ENCODE measurements around the gene DET1.
"Not testable (repeated sequence)": the region's sequence is repeated elsewhere in the genome, so short reads cannot be mapped to it uniquely, and the experiment has no call there.

Gene DET1

GRCh38 chr15:88497109-88497765 is 49.2 kb downstream of the DET1 start:
- no peak for DNase-seq (ENCODE audit: low read depth in 2 of 2)

DNA sequence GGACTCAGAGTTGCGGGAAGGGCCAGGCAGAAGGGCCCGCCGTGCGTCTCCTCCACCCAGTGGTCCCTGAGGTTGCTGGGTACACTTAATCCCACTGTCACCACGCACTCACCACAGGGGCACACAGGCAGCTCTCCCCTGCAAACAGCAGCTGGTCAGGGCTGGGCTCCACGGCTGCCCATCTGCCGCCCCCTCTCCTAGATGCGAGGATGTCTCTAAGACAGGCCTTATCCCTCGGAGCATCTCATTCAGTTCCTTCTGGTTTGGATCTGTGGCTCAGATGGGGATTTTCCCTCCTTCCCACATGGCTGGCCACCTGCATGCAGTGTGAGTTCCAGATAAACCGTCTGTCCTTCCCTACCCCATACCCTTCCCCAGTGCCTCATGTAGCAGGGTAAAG is 52.6 kb downstream of the DET1 start:
- DNase-seq (ENCODE audit: low read depth in 2 of 2) = no peak

DNA sequence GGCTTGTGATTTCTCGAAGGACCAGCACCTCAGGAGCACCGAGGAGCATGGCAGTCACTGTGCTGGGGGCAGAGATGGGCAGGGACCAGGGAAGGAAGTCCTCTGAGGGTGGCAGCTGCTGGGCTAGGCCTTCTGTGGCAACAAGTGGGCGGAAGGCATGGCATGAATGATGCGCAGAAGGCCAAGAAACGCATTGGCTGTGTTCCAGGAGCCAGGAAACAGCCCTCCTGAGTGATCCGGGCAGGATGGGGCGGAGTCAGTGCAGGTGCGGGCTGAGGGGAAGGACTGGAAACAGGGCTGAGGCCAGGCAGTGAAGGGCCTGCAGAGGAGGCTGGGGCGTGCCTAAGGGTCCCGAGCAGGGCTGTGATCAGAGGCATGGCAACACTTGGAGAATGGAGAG is 55.3 kb downstream of the DET1 start:
- DNase-seq (ENCODE audit: low read depth in 2 of 2) = no peak

DNA sequence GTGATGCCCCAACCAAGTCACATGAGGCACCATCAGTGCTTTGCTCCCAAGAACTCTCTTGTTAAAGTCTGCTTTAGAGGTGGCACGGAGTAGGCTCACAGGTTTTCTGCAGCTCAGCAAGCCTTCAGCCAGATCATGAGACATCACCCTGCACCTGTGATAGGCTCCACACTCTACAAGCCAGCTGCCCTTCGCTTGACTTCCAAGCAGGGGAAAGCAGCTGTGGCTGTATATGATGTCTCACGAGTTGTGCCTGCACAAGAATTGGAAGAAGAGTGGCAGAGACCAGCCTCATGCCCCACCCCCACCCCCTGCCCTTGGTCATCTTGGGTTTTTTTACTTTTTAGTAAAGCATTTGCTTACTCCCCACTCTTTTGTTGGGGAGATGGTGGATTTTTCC is 56.4 kb downstream of the DET1 start:
- no peak for DNase-seq (ENCODE audit: low read depth in 2 of 2)

DNA sequence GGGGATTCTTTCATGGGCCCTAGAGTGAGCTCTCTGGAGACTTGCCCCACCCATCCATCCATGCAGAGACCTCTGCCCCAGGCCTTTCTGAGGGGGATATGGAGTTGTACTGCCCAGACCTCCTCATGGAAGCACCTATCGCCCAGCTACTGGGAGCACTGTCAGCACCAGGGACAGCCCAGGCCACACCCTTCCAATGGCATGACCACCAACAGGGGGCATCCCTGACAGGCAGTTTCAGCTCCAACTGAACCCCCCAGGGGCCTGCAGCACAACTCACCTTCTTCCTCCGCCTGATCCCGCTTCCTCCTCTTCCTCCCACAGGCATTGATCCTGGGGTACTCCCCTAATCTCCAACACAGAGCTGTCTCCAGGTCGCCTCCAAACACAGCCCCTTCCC is 57.2 kb downstream of the DET1 start:
- no peak for DNase-seq (ENCODE audit: low read depth in 2 of 2)

GRCh38 chr15:88487796-88488523 is 58.5 kb downstream of the DET1 start:
- DNase-seq (ENCODE audit: low read depth in 2 of 2) = no peak

DNA sequence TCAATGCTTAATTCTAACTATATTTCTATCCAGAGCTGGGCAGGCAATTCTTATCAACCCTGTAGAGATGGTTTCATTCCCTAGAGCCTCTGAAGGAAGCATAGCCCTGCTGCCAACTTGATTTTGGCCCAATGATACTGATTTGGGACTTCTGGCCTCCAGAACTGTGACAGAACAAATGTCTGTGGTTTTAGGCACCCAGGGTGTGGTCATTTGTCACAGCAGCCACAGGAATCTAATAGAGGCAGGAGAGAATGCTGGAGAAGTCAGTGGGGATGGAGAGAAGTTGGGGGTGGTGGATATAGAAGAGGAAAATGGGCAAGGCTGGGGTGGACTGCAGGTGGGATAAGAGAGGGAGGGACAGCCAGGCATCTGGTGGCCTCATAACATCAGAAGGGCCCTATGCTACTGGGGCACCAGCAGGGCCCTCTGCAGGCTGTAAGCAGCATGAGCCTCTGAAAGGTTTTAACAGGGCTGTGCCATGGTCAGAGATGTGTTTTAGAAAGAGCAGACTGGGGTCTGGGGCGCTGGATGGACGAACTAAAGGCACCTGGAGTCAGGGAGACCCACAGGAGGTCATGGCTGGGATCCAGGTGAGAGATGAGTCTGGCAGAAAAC is 59.2 kb downstream of the DET1 start:
- DNase-seq (ENCODE audit: low read depth in 2 of 2) = no peak

GRCh38 chr15:88484682-88485331 is 61.7 kb downstream of the DET1 start:
- no peak for DNase-seq (ENCODE audit: low read depth in 2 of 2)

GRCh38 chr15:88482263-88482662 is 64.2 kb downstream of the DET1 start:
- DNase-seq (ENCODE audit: low read depth in 2 of 2) = no peak

DNA sequence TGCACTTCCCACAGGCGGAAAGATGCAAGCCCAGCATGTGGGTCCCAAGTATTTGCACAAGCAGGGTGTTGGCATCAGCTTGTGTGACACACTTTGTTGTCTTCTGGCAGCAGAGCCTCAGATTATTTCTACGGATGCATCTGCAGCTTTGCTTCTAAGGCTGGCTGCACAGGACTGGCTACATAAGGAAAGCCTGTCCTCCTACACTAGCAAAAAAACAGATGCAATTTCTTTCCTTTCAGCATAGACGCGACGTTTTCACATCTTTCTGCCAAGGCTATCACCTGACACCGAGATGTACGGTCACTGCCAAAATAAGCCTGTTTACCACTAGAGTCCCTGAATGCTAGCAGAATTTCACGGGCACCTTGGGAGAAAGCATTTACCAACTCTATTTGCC is 65.5 kb downstream of the DET1 start:
- DNase-seq (ENCODE audit: low read depth in 2 of 2) = no peak

- no peak for DNase-seq (ENCODE audit: low read depth in 2 of 2)
These were observed 67.3 kb downstream of the DET1 start for GRCh38 chr15:88479169-88479568.

DNA sequence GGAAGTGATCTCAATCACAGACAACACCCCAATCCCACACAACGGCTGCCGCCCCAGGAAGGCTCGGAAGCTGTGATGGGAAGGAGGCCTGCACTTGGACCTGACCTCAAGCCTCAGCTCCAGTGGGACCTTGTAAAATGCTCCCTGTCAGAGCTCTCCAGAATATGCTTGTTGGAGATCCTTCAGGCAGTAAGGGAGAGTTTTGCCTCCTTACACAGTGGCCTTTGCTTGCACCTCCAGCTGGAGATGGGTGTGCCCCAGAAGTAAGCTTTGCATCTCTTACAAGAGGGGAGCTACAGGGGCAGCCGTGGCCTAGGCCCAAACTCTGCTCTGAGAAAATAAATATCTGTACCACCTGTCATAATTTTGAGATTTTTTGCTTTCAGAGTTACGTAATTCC is 68.6 kb downstream of the DET1 start:
- no peak for DNase-seq (ENCODE audit: low read depth in 2 of 2)

GRCh38 chr15:88477126-88477525 is 69.4 kb downstream of the DET1 start:
- DNase-seq (ENCODE audit: low read depth in 2 of 2) = no peak

DNA sequence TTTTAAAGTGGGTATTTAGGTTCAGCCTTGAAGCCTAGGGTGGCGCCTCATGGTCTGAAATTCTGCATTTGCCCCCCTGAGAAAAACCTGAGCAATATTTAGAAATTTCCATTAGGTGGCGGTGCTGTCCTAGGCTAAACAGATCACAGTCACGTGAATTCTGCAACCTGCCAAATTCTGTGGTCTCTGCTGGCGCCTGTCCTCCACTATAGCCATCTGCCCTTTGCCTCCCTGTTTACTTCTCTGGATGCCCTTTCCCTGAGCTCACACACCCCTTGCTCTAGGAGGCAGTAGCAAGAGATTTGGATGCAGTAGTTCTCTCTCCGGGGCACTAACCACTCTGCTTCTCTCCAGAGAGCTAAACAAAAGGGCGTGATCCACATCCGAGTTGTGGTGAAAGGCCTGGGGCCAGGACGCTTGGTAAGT is 69.8 kb downstream of the DET1 start:
- DNase-seq (ENCODE audit: low read depth in 2 of 2) = no peak

DNA sequence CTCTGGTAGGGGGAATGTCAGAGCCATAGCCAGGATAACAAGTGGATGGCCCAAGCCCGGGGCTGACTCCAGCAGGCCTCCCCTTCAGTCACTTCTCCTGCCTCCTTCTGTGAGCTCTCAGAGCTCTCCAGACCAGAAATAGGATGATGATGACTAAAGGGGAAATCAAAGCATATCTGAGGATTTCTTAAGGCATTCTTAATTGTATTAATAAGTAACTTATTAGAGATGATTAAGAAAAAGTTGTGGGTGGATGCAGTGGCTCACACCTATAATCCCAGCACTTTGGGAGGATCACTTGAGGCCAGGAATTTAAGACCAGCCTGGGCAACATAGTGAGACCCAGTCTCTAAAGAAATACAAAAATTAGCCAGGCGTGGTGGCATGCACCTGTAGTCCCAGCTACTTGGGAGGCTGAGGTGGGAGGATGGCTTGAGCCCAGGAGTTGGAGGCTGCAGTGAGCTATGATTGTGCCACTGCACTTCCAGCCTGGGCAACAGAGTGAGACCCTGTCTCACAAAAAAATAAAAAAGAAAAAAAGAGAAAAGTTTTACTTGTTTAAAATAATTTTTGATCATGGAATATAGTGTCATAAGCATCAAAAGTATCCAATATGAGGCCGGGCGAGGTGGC is 72.7 kb downstream of the DET1 start:
- DNase-seq (ENCODE audit: low read depth in 2 of 2) = not testable (repeated sequence)

DNA sequence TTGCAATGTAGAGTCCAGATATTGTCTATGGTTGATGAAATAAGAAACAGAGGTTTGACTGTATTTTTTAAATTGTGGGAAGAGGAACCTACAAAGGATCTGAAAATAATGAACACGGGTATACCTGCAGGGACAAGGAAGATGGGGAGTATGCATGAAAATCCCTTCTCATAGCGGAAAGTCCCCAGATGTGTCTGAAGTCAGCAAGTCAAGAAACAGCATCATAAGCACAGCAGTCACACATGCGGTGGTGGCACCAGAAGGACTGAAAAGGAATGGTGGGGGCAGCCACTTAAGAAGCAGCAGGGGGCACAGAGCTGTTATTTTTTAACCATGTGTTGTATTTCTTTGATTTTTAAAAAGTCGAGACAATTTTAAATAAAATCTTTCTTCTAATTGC is 74.3 kb downstream of the DET1 start:
- DNase-seq (ENCODE audit: low read depth in 2 of 2) = no peak

DNA sequence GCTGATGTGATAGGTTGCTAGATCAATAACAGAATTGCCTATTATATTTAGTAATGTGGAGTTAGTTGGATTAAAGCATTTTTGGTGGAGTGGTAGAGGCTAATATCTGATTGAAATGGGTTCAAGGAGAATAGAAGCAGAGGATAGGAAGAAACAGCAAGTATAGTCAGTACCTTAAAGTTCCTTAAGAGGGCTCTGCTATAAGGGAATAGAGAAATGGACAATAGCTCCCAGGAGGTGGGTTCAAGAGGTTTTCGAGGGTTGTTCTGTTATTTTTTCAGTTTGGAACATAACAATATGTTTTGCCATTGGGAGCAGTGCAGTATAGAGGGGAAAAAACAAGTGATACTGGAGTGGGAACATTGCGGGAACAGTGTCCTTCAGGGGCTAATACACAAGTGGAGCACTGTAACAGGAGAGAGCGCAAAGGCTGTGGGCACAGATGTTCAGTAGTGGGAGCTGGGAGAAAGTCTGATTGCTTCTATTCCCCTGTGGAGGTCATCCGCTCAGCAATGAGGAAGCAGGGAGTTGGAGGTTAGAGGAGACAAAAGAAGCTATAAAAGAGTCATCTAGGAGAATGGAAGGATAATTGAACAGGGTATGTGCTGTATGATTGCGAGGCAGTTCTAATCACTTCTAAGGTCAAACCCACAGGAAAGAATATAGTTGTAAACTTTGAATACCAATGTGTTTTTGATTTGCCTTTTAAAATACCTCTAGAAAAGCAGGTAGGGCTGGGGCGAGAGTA is 75.7 kb downstream of the DET1 start:
- DNase-seq (ENCODE audit: low read depth in 2 of 2) = no peak

- no peak for DNase-seq (ENCODE audit: low read depth in 2 of 2)
These were observed 77.2 kb downstream of the DET1 start for GRCh38 chr15:88469321-88469720.

- not testable (repeated sequence) for DNase-seq (ENCODE audit: low read depth in 2 of 2)
These were observed 77.8 kb downstream of the DET1 start for GRCh38 chr15:88468721-88469120.

- no peak for DNase-seq (ENCODE audit: low read depth in 2 of 2)
These were observed 78.4 kb downstream of the DET1 start for GRCh38 chr15:88467935-88468528.

Data from stimulated activated CD8-positive, alpha-beta memory T cell treated with anti-CD3 and anti-CD28 coated beads, Interleukin-2, amount 100 ng/mL, for 1 hour (primary cell).